GM12878 (cell line): ENCODE data around the gene ARHGAP6. TPM values are rescaled to one million over a fixed set of nuclear protein-coding genes. Genes with fewer than 3 reads are reported as not detected.

Source experiments
- ATAC-seq: fragments of 200-7000 bp; cut with Tn5 transposase; 3 replicates; pipeline ENCODE4 v1.9.1; 2020; ENCODE audit warnings: mild to moderate bottlenecking, moderate library complexity
- BruUV-seq: library from RNA; stranded (reverse); fragments of 400-500 nt; replicated peaks from 2 replicates; lab custom pipeline; 2021; lab: Mats Ljungman, UMichigan
- CTCF ChIA-PET: fragments of 300-600 bp; sonication (Branson Sonifier 250); formaldehyde crosslinking; extraction: SDS; loops from one replicate; lab custom pipeline; 2021; ENCODE audit warnings: inconsistent platforms; lab: Yijun Ruan, JAX
- POLR2A ChIA-PET: fragments of 350-600 bp; formaldehyde crosslinking; extraction: SDS; loops from one replicate; lab custom pipeline; 2021; ENCODE audit warnings: inconsistent platforms; lab: Charles Lee
- RAD21 ChIA-PET: fragments of 300-600 bp; sonication (Branson Sonifier 250); formaldehyde crosslinking; loops from one replicate; lab custom pipeline; 2023; ENCODE audit warnings: antibody characterized with exemption; ENCODE audit not compliant: unreplicated experiment; lab: Charles Lee
- SMC1A ChIA-PET: fragments of 300-600 bp; sonication (Branson Sonifier 250); formaldehyde crosslinking; loops from one replicate; lab custom pipeline; 2023; ENCODE audit not compliant: unreplicated experiment, uncharacterized antibody; lab: Charles Lee
- DNase-seq: peaks from one replicate; pipeline ENCODE4 v3.0.0-alpha.2; 2011; ENCODE audit warnings: low read depth, low spot score
- FAIRE-seq: peaks from 3 replicates; lab custom pipeline; 2011; peaks lifted over from hg19 to GRCh38; lab: Jason Lieb, UNC
- H2AFZ ChIP-seq: 2 replicates; pipeline ENCODE4 v1.6.0; 2011; ENCODE audit warnings: low read depth, low read length, control low read depth; ENCODE audit not compliant: control insufficient read depth
- H3K27ac ChIP-seq: 2 replicates; pipeline ENCODE4 v1.5.1; 2011; ENCODE audit warnings: control low read depth; ENCODE audit not compliant: control insufficient read depth, insufficient read depth
- H3K27me3 ChIP-seq, 2 experiments: replicated peaks in 1 of 2; 2 replicates each; pipeline versions ENCODE4 v1.6.0 to v1.6.1; 2011; ENCODE audit warnings: low read length in 1 of 2; ENCODE audit not compliant: control insufficient read depth in 2 of 2, insufficient read depth in 2 of 2
- H3K36me3 ChIP-seq, 2 experiments: 2 replicates each; pipeline ENCODE4 v1.5.1; 2011; ENCODE audit warnings: low read length in 1 of 2; ENCODE audit not compliant: control insufficient read depth in 2 of 2, insufficient read depth in 2 of 2
- H3K4me1 ChIP-seq: 2 replicates; pipeline ENCODE4 v1.6.1; 2011; ENCODE audit warnings: mild to moderate bottlenecking, low read length, moderate library complexity, mixed read lengths; ENCODE audit not compliant: control insufficient read depth, insufficient read depth
- H3K4me2 ChIP-seq: 2 replicates; pipeline ENCODE4 v1.6.0; 2011; ENCODE audit warnings: control low read depth; ENCODE audit not compliant: control insufficient read depth, insufficient read depth
- H3K4me3 ChIP-seq: fragments of 200-600 bp; sonication (generic); 2 replicates; pipeline ENCODE4 v1.5.1; 2016
- H3K79me2 ChIP-seq: 2 replicates; pipeline ENCODE4 v1.6.0; 2011; ENCODE audit warnings: low read length; ENCODE audit not compliant: control insufficient read depth, insufficient read depth
- H3K9ac ChIP-seq: 2 replicates; pipeline ENCODE4 v1.8.0; 2011; ENCODE audit warnings: low read length, control low read depth, mixed read lengths; ENCODE audit not compliant: control insufficient read depth, insufficient read depth
- H3K9me3 ChIP-seq: replicated peaks from 3 replicates; pipeline ENCODE4 v1.5.1; 2011; ENCODE audit warnings: mild to moderate bottlenecking, low read length; ENCODE audit not compliant: control insufficient read depth, insufficient read depth
- H4K20me1 ChIP-seq: 2 replicates; pipeline ENCODE4 v1.6.0; 2011; ENCODE audit not compliant: control insufficient read depth, insufficient read depth
- BCL3 ChIP-seq: IDR thresholded peaks from 2 replicates; pipeline ENCODE4 v1.6.1; 2011; ENCODE audit warnings: borderline replicate concordance, low read depth, mild to moderate bottlenecking, moderate library complexity, low read length; ENCODE audit not compliant: insufficient read depth, poor library complexity, severe bottlenecking
- BRCA1 ChIP-seq: IDR thresholded peaks from 2 replicates; pipeline ENCODE4 v1.6.1; 2011; ENCODE audit warnings: low read depth, low read length, improper control_type of control experiment
- CBFB ChIP-seq: IDR thresholded peaks from 2 replicates; pipeline ENCODE4 v1.6.1; 2016; ENCODE audit warnings: antibody characterized with exemption, low read depth
- CBX5 ChIP-seq: sonication (generic); IDR thresholded peaks from 2 replicates; pipeline ENCODE4 v1.6.1; 2016; ENCODE audit warnings: low read depth, moderate library complexity, mild to moderate bottlenecking, inconsistent platforms
- MEF2B ChIP-seq: fragments of 450-650 bp; IDR thresholded peaks from 2 replicates; pipeline ENCODE4 v1.6.1; 2018; ENCODE audit warnings: mild to moderate bottlenecking, moderate library complexity; ENCODE audit not compliant: partially characterized antibody, poor library complexity, severe bottlenecking
- MYC ChIP-seq: IDR thresholded peaks from 2 replicates; pipeline ENCODE4 v1.6.1; 2011; ENCODE audit warnings: mild to moderate bottlenecking, low read length, moderate library complexity, inconsistent platforms; ENCODE audit not compliant: insufficient read depth, insufficient replicate concordance, insufficient read length, severe bottlenecking
- NFXL1 ChIP-seq: fragments of 450-650 bp; IDR thresholded peaks from 2 replicates; pipeline ENCODE4 v1.6.1; 2017; ENCODE audit warnings: antibody characterized with exemption, mild to moderate bottlenecking, borderline replicate concordance
- NRF1 ChIP-seq: conservative IDR thresholded peaks from 2 replicates; pipeline ENCODE4 v1.6.1; 2011; ENCODE audit warnings: mild to moderate bottlenecking, low read depth, low read length, improper control_type of control experiment
- REST ChIP-seq: IDR thresholded peaks from 2 replicates; pipeline ENCODE4 v1.6.1; 2012; ENCODE audit warnings: mild to moderate bottlenecking, low read depth, low read length
- SMARCA5 ChIP-seq: fragments of 450-650 bp; IDR thresholded peaks from 2 replicates; pipeline ENCODE4 v1.6.1; 2017; ENCODE audit warnings: mild to moderate bottlenecking
- SREBF2 ChIP-seq: IDR thresholded peaks from 2 replicates; pipeline ENCODE4 v1.6.1; 2012; ENCODE audit warnings: mild to moderate bottlenecking, low read length
- SUZ12 ChIP-seq: fragments of 200-600 bp; sonication (generic); IDR thresholded peaks from one replicate; pipeline ENCODE4 v1.6.1; 2018; ENCODE audit warnings: antibody characterized with exemption, mild to moderate bottlenecking; ENCODE audit not compliant: unreplicated experiment
- WGBS: methylation state at CpG from one replicate; pipeline ENCODE4 v1.1.6; 2016; ENCODE audit warnings: low lambda C conversion rate; ENCODE audit not compliant: insufficient replicate concordance, insufficient coverage; ENCODE audit errors: missing lambda C conversion rate; 5-methylcytosine and 5-hydroxymethylcytosine counted together
- in situ Hi-C: fragments of 300-500 bp; cut with MboI; formaldehyde crosslinking; loops from 9 replicates; pipeline ENCODE4 v1.14.3; 2018; ENCODE audit warnings: mixed read lengths
- intact Hi-C: fragments of 100-400 bp; cut with micrococcal nuclease; formaldehyde crosslinking; loops from one replicate; pipeline ENCODE4 v1.14.2; 2022; ENCODE audit not compliant: unreplicated experiment
- polyA plus RNA-seq, 11 experiments: library from polyadenylated mRNA; depleted of rRNA in 4 of 11; unstranded in 6 of 11; stranded (reverse) in 5 of 11; fragments of >200 nt; fragmentation: Nextera tagmentation in 4 of 11; fragmentation: Illumina TruSeq in 1 of 11; extraction: Ambion mirVana in 4 of 11; extraction: Trizol in 1 of 11; gene quantifications; 1 replicate in 1 of 11; 2 replicates in 10 of 11; pipeline versions ENCODE4 v1.2.1 to v1.2.3, GENCODE V29; 2011 to 2016; ENCODE audit warnings: inconsistent platforms in 2 of 11, missing spikeins in 2 of 11, low read depth in 1 of 11
- total RNA-seq, 4 experiments: library from RNA; depleted of rRNA in 3 of 4; stranded (reverse); fragments of >200 nt in 3 of 4; fragmentation: Illumina TruSeq in 1 of 4; extraction: Trizol in 1 of 4; gene quantifications; 2 replicates each; pipeline versions ENCODE4 v1.2.1 to v1.2.3, GENCODE V29; 2013 to 2021
- TF ChIP-seq, protein P1 (sequence below): fragments of 450-650 bp; formaldehyde crosslinking; IDR thresholded peaks from 2 replicates; pipeline ENCODE4 v1.4.0; 2020; ENCODE audit warnings: mild to moderate bottlenecking, moderate library complexity

Gene ARHGAP6
- total and polyA plus RNA-seq, 10 of the 15 experiments (the other 5 are each of a cell fraction or from before 2014, with no cell fraction given): 0.20 to 1.8 (median 0.76) TPM

- TF ChIP-seq, protein P1, sequence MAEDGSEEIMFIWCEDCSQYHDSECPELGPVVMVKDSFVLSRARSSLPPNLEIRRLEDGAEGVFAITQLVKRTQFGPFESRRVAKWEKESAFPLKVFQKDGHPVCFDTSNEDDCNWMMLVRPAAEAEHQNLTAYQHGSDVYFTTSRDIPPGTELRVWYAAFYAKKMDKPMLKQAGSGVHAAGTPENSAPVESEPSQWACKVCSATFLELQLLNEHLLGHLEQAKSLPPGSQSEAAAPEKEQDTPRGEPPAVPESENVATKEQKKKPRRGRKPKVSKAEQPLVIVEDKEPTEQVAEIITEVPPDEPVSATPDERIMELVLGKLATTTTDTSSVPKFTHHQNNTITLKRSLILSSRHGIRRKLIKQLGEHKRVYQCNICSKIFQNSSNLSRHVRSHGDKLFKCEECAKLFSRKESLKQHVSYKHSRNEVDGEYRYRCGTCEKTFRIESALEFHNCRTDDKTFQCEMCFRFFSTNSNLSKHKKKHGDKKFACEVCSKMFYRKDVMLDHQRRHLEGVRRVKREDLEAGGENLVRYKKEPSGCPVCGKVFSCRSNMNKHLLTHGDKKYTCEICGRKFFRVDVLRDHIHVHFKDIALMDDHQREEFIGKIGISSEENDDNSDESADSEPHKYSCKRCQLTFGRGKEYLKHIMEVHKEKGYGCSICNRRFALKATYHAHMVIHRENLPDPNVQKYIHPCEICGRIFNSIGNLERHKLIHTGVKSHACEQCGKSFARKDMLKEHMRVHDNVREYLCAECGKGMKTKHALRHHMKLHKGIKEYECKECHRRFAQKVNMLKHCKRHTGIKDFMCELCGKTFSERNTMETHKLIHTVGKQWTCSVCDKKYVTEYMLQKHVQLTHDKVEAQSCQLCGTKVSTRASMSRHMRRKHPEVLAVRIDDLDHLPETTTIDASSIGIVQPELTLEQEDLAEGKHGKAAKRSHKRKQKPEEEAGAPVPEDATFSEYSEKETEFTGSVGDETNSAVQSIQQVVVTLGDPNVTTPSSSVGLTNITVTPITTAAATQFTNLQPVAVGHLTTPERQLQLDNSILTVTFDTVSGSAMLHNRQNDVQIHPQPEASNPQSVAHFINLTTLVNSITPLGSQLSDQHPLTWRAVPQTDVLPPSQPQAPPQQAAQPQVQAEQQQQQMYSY (CRISPR knock-in tag): no peak
Observed at GRCh38 chrX:11193035-11193469, 472.7 kb downstream of the ARHGAP6 start (continued).

- no TSS peak for BruUV-seq
- TF ChIP-seq NFXL1 (no peak), BRCA1 (no peak), NRF1 (no peak), REST (no peak), MEF2B (no peak), BCL3 (no peak), CBX5 (no peak), SMARCA5 (no peak), SREBF2 (no peak), MYC (no peak), CBFB (no peak), SUZ12 (no peak)
Observed at GRCh38 chrX:11190745-11191510, 474.8 kb downstream of the ARHGAP6 start.

More at GRCh38 chrX:11190745-11191510, 474.8 kb downstream of the ARHGAP6 start:
- no peak for ATAC-seq
- H2AFZ ChIP-seq: no peak overlapping the region
- no peaks in the 10 kb centered on the region for H3K79me2 ChIP-seq
- H3K4me3 ChIP-seq: no peak overlapping the region
- H4K20me1 ChIP-seq: no peaks in the 10 kb centered on the region
- 25% methylated on average over 8 of the region's 8 CpGs for WGBS
- no peak for DNase-seq
- ChIA-PET POLR2A (no interaction called here), RAD21 (no interaction called here), SMC1A (no interaction called here), CTCF (interaction anchor here (1.0 kb wide), 1 partner anchor 15 kb away, joined by 3 read pairs; no protein-coding TSS in a partner anchor)
- no peak for FAIRE-seq
- H3K9me3 ChIP-seq: no peaks in the 10 kb centered on the region
- no peak overlapping the region for H3K9ac ChIP-seq
- no peaks in the 10 kb centered on the region for H3K27me3 ChIP-seq
- intact Hi-C loops: no loop called here
- H3K36me3 ChIP-seq: no peaks in the 10 kb centered on the region
- no peaks in the 10 kb centered on the region for H3K4me1 ChIP-seq
- in situ Hi-C loops: no loop called here
- H3K27ac ChIP-seq: no peak overlapping the region
- H3K4me2 ChIP-seq: no peak overlapping the region
